GM12872 (cell line): ENCODE results near the gene CASZ1.

Experiments used
- TF ChIP-seq, protein P1 (sequence below): IDR thresholded peaks from 3 replicates; pipeline ENCODE4 v1.5.1; 2011; ENCODE audit warnings: low read depth, mild to moderate bottlenecking, low read length, moderate library complexity; ENCODE audit not compliant: insufficient read depth

CASZ1 gene

DNA sequence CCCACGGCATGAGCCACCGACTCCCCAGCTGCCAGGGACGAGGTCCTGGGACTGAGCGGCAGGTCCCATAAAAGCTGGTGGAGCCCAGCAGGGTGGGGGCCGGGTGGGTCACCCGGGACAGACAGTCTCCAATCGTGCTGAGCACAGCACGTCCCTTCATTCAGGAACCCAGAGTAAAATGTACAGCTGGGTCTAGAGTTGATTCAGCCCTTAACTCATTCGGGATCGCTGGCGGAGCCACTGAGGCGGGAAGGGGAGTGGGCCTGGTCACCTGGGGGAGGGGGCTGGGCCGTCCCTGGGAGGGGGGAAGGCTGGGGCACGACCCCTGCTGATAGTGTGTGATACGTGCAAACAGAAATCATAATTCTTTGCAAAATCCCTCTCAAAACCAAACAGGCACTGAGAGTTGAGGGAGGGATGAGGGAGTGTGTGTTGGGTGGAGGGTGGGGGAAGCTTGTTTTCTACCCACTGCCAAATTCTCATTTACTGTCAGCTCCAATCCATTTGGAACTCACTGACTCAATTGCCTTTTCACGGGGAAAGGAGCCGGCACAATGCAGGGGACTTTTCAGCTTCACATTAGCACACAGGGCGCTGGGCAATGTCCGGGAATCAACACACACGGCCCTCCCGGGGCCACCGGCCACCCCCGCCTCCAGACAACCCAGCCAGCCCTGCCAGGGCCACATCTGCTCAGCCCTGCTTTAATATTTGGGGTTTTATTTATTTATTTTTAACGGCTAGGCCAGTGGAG is 13.8 kb downstream of the CASZ1 start:
- TF ChIP-seq, protein P1, sequence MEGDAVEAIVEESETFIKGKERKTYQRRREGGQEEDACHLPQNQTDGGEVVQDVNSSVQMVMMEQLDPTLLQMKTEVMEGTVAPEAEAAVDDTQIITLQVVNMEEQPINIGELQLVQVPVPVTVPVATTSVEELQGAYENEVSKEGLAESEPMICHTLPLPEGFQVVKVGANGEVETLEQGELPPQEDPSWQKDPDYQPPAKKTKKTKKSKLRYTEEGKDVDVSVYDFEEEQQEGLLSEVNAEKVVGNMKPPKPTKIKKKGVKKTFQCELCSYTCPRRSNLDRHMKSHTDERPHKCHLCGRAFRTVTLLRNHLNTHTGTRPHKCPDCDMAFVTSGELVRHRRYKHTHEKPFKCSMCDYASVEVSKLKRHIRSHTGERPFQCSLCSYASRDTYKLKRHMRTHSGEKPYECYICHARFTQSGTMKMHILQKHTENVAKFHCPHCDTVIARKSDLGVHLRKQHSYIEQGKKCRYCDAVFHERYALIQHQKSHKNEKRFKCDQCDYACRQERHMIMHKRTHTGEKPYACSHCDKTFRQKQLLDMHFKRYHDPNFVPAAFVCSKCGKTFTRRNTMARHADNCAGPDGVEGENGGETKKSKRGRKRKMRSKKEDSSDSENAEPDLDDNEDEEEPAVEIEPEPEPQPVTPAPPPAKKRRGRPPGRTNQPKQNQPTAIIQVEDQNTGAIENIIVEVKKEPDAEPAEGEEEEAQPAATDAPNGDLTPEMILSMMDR = no peak

DNA sequence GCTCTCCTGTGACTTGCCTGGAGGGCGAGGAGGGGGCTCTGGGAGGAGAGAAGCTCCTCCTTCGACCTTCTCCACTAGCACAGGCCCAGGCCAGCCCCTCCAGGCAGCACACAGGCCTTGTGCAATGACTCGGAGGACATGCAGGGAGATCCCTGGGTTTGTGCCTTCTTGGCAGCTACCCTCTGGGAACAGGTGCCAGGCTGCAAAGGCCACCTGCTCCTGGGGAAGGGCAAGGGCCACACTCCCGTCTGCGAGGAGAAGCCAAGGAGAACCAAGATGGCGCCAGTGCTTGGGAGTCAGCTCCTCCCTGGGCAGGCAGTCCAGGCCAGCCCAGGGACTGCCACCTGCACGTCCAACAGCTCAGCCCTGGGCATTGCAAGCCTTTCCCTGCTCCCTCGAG is 15.3 kb downstream of the CASZ1 start:
- TF ChIP-seq, protein P1 = no peak

DNA sequence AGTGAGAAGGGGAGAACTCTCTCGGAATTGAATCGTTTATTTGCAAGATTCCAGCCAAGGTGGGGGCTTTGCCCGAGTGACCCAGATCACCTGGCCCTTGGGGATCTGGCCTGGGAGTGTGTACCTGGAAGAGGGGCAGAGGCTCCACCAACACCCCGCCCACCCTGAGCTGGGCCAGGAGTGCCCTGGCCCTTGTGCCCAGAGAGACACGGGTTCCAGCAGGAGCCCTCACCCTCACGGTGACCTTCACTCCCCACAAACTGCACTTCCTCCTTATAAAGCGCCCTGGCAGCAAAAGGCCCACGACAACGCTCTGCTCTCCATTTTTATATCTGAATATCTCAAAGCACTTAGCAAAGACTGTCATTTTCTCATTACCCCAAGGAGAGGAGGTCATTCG is 16.6 kb downstream of the CASZ1 start:
- TF ChIP-seq, protein P1 = no peak

DNA sequence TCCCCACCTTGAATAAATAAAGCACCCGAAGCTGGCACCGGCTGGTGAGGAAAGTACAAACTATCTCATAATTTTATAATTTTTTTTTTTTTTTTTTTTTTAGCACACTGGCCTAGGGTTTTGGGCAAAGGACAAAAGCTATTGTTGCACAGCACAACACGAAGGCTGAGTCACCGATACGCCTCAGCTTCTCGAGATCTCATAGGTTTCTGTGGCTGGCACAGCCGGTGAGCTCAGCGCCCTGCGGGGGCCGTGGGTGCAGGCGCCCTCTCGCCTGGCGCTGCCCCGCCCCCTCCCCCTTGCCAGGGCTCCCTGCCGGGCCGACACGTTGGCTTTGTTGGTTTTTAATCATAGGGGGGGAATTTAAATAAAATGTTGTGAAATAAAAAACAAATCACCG is 17.2 kb downstream of the CASZ1 start:
- TF ChIP-seq, protein P1 = no peak

DNA sequence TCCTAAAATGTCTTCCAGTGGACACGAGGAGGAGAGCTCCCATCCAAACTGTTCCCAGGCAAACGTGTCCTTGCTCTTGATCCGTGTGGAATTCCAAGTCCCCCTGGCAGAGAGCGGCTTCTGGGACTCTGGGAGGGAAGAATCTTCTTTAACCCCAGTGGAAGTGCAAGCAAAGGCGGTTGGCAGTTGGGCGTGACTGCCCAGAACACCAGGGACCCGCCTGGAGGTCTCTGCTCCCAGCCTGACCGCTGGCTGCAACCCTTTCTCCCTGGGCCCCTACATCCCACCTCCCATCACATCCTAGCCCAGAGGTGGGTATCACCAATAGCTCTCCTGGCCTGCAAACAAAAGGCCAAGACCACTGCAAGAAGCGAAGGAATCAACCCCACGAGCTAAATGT is 17.8 kb downstream of the CASZ1 start:
- TF ChIP-seq, protein P1 = no peak

DNA sequence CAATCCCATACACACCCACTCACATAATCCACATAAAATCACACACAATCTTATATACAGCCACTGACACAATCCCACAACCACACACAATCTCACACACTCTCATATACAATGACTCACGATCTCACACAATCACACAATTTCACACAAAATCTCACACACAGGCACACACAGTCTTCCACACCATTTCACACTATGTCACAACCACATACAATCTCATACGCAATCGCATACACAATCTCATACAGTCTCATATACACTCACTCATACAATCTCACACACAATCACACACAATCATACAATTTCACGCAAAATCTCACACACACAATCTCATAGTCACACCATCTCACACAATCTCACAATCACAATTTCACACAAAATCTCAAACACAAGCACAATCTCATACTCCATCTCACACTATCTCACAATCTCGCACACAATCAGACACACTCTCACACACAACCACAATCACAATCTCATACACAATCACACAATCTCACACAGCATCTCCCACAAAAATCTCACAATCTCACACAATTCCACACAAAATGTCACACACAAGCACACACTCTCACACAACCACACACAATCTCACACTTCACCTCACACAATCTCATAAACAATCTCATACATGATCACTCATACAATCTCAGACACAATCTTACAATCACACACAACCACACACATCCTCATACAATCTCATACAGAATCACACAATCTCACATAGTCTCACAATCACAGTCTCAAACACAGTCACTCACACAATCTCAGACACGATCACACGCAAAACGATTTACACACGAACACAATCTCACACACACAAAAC is 18.5 kb downstream of the CASZ1 start:
- TF ChIP-seq, protein P1 = no peak

DNA sequence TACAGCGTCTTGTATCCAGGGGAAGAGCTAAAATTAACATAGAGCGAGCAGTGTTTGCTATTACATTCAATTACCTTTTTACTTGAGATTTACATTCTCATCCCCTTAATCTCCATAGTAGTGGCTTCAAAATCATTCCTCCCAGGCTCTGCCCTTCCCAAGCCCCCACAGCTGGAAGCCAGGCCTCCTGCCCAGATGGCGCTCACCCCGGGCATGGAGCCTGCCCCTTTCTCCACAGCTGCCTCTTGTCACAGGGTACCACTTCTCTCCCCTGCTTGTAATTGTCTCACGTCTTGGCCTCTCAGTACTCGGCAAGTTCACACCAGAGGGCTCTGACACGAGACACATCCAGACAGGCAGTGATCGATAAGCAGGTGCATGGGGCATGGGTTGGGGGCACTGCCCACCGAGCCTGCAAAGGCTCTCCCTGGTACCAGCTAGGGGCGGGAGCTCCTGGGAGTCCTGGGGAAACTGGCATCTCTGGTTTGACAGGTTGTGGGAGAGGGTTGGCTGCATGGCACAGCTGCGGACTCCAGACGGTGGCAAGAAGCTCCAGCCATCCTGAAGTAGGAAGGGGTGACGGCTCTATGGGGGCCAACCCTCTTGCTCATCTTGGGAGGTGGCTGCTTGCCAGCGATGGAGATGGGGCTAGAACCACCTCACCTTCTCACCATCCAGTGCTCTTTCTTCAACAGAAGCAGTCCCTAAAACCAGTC is 20.1 kb downstream of the CASZ1 start:
- TF ChIP-seq, protein P1 = no peak
